ENCODE results near the gene SS18L1.

- TF ChIP-seq, protein P1, sequence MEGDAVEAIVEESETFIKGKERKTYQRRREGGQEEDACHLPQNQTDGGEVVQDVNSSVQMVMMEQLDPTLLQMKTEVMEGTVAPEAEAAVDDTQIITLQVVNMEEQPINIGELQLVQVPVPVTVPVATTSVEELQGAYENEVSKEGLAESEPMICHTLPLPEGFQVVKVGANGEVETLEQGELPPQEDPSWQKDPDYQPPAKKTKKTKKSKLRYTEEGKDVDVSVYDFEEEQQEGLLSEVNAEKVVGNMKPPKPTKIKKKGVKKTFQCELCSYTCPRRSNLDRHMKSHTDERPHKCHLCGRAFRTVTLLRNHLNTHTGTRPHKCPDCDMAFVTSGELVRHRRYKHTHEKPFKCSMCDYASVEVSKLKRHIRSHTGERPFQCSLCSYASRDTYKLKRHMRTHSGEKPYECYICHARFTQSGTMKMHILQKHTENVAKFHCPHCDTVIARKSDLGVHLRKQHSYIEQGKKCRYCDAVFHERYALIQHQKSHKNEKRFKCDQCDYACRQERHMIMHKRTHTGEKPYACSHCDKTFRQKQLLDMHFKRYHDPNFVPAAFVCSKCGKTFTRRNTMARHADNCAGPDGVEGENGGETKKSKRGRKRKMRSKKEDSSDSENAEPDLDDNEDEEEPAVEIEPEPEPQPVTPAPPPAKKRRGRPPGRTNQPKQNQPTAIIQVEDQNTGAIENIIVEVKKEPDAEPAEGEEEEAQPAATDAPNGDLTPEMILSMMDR (IDR thresholded peaks at IDR 0.05): no peak
- no peak for TF ChIP-seq POLR2A (IDR thresholded peaks at IDR 0.05)
These were observed 35.6 kb downstream of the SS18L1 start for GRCh38 chr20:62179162-62179504.

Data from testis (tissue), 2 donors.